Common myeloid progenitor, CD34-positive (primary cell): Measurements from ENCODE around the gene RPAP2.

Experiments
- CTCF ChIA-PET: fragments of 350-600 bp; sonication (Branson Sonifier 250); formaldehyde crosslinking; loops from one replicate; lab custom pipeline; 2021; ENCODE audit warnings: antibody characterized with exemption; lab: Charles Lee
- POLR2A ChIA-PET: fragments of 350-600 bp; sonication (Branson Sonifier 250); formaldehyde crosslinking; loops from one replicate; lab custom pipeline; 2021; ENCODE audit warnings: antibody characterized with exemption; lab: Charles Lee
- DNase-seq, 3 donors: peaks; one replicate each; pipeline versions ENCODE4 v3.0.0 to v3.0.0-alpha.2; 2013
- H3K27ac ChIP-seq, 2 experiments: 1 replicate in 1 of 2; 2 replicates in 1 of 2; pipeline ENCODE4 v1.7.0; 2013; ENCODE audit warnings: inconsistent platforms in 2 of 2, low read length in 2 of 2, mild to moderate bottlenecking in 2 of 2, low read depth in 1 of 2, moderate library complexity in 1 of 2; ENCODE audit not compliant: severe bottlenecking in 2 of 2, insufficient read depth in 1 of 2, poor library complexity in 1 of 2
- H3K27me3 ChIP-seq, 5 experiments: replicated peaks in 2 of 5; 1 replicate in 3 of 5; 2 replicates in 2 of 5; pipeline versions ENCODE4 v1.6.1 to v1.7.0; 2013; ENCODE audit warnings: low read length in 4 of 5, mild to moderate bottlenecking in 2 of 5, moderate library complexity in 2 of 5, inconsistent platforms in 1 of 5; ENCODE audit not compliant: insufficient read depth in 5 of 5, control insufficient read depth in 4 of 5
- H3K36me3 ChIP-seq, 4 experiments: 1 replicate in 2 of 4; 2 replicates in 2 of 4; pipeline versions ENCODE4 v1.6.1 to v1.7.0; 2013; ENCODE audit warnings: low read length in 3 of 4, control low read depth in 1 of 4, mild to moderate bottlenecking in 1 of 4; ENCODE audit not compliant: control insufficient read depth in 4 of 4, insufficient read depth in 4 of 4
- H3K4me1 ChIP-seq, 4 experiments: 1 replicate in 3 of 4; 2 replicates in 1 of 4; pipeline versions ENCODE4 v1.6.1 to v1.7.1; 2013; ENCODE audit warnings: low read length in 3 of 4, mild to moderate bottlenecking in 3 of 4, control low read depth in 1 of 4, inconsistent platforms in 1 of 4, moderate library complexity in 1 of 4; ENCODE audit not compliant: control insufficient read depth in 4 of 4, insufficient read depth in 4 of 4; ENCODE audit errors: control extremely low read depth in 1 of 4
- H3K4me3 ChIP-seq, 7 experiments: 1 replicate in 4 of 7; 2 replicates in 3 of 7; pipeline versions ENCODE4 v1.5.1 to v1.7.0; 2013; ENCODE audit warnings: mild to moderate bottlenecking in 7 of 7, low read length in 6 of 7, moderate library complexity in 6 of 7, inconsistent platforms in 2 of 7, low read depth in 2 of 7, control low read depth in 1 of 7; ENCODE audit not compliant: insufficient read depth in 4 of 7, control insufficient read depth in 1 of 7; ENCODE audit errors: extremely low read depth in 1 of 7
- H3K9me3 ChIP-seq, 5 experiments: 1 replicate in 4 of 5; 2 replicates in 1 of 5; pipeline versions ENCODE4 v1.6.1 to v1.7.1; 2013; ENCODE audit warnings: low read length in 4 of 5, mild to moderate bottlenecking in 2 of 5, inconsistent platforms in 1 of 5, low read depth in 1 of 5, moderate library complexity in 1 of 5; ENCODE audit not compliant: control insufficient read depth in 4 of 5, insufficient read depth in 2 of 5; ENCODE audit errors: control extremely low read depth in 1 of 5
- WGBS: methylation state at CpG from one replicate; pipeline ENCODE4 v1.1.5; 2013; ENCODE audit not compliant: insufficient coverage; 5-methylcytosine and 5-hydroxymethylcytosine counted together

Gene RPAP2

DNA sequence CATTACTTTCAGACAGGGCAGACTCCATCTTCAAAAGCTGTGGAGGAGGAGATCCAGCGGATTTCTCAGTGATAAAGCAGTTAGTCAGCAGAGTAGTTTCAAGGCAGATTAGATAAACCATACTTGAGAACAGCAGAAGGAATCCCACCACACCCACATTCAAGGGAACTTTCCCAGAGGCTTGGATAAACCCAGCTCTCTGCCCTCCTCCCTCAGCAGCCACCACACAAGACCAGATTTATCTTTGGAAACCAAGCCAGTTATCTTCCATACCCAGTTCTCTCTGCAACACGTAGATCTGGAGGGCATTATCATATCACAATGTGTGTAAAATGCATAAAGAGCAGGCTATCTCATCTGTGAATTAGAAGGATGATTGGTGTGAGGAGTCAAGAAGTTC, 147.7 kb downstream of the RPAP2 start:
- Histone ChIP-seq H3K27me3 (no peaks in the 10 kb centered on the region), H3K4me3 (no peak overlapping the region), H3K9me3 (no peaks in the 10 kb centered on the region), H3K4me1 (peaks cover 0 to 19% (median 5%) of the 10 kb centered on the region in 4 experiments), H3K27ac (no peak overlapping the region), H3K36me3 (no peaks in the 10 kb centered on the region)
- ChIA-PET POLR2A (interaction anchor here (0.7 kb wide), 1 partner anchor 123 kb away, joined by 3 read pairs; no protein-coding TSS in a partner anchor), CTCF (interaction anchor here (1.7 kb wide), 1 partner anchor 14 kb away, joined by 4 read pairs; no protein-coding TSS in a partner anchor)
- WGBS = 67% methylated on average over 1 of the region's 2 CpGs
- peak in 2 of 3 donors; percentile 39 to 52 for DNase-seq

DNA sequence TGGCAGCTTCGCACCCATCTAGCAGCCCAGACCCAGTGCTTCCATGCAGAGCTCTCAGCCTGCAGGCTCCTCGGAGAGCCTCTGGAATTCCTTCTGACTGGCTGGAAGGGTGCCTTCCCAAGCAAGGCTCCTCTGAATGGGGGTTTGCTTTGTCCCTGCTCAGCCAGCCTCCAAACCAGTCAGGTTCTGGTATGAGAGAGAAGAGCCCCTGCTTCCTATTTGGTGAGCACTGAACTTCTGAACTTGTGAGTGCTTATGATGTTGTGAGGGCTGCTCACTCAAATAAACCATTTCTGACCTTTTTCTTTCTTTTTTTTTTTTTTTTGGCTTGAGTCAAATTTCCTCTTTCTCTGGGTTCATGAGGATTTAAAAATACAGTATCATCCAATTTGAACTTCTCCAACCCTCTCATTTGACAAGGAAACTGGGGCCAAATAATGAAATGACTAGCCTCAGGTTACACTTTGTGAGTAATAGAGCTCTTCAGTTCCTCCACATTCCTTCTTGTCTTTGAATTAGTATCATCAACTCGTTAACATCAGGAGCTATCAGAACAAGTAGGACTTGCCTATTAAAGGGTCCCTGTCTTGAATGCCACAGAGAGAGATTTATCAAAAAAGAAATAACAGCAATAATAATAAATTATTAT, 148.3 kb downstream of the RPAP2 start:
- Histone ChIP-seq H3K27me3 (no peaks in the 10 kb centered on the region), H3K4me1 (peaks cover 0 to 19% (median 5%) of the 10 kb centered on the region in 4 experiments), H3K9me3 (no peaks in the 10 kb centered on the region), H3K4me3 (no peak overlapping the region), H3K27ac (no peak overlapping the region), H3K36me3 (no peaks in the 10 kb centered on the region)
- DNase-seq = no peak
- POLR2A ChIA-PET = interaction anchor here (0.7 kb wide), 1 partner anchor 124 kb away, joined by 3 read pairs; no protein-coding TSS in a partner anchor
- CTCF ChIA-PET = interaction anchor here (1.7 kb wide), 1 partner anchor 13 kb away, joined by 4 read pairs; no protein-coding TSS in a partner anchor
- 100% methylated on average over 2 of the region's 3 CpGs for WGBS

DNA sequence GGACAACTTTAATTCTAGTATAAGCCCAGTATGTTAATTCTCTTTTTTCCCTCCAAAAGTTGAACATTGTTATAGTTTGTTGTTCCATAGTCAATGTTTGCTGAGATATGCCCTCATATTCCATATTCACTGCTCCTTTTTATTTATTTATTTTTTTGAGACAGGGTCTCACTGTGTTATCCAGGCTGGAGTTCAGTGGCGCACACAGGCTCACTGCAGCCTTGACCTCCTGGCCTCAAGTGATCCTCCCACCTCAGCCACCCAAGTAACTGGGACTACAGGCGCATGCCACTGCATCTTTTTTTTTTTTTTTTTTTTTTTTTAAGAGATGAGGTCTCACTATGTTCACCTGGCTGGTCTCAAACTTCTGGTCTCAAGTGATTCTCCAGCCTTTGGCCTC, 149.1 kb downstream of the RPAP2 start:
- no peaks in the 10 kb centered on the region for H3K36me3 ChIP-seq
- WGBS = no CpG with 5 or more reads among the region's 2 CpGs
- no peak overlapping the region for H3K27ac ChIP-seq
- peaks cover 0 to 19% (median 5%) of the 10 kb centered on the region in 4 experiments for H3K4me1 ChIP-seq
- H3K9me3 ChIP-seq = no peaks in the 10 kb centered on the region
- H3K27me3 ChIP-seq = no peaks in the 10 kb centered on the region
- DNase-seq = no peak
- no peak overlapping the region for H3K4me3 ChIP-seq
- ChIA-PET CTCF (no interaction called here), POLR2A (no interaction called here)
